CD1c-positive myeloid dendritic cell (primary cell): ENCODE results near the gene ZC3H8.

Experiments
- DNase-seq: peaks from one replicate; pipeline ENCODE4 v3.0.0-alpha.2; 2016; ENCODE audit errors: extremely low spot score

ZC3H8 gene

DNA sequence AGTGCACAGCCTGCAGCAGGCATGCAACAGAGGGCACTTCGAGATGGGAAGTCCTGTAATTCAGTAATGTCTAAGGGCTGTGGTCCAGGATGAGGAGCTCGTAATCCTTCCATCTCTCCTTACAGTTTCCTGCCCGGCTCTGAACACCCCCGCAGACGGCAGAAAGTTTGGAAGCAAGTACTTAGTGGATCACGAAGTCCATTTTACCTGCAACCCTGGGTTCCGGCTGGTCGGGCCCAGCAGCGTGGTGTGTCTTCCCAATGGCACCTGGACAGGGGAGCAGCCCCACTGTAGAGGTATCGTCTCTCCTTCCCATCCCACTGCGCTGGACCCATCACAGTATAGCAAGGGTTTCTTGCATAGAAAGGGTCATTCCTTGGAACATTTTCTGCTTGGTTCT, 90.0 kb downstream of the ZC3H8 start:
- DNase-seq = no peak

DNA sequence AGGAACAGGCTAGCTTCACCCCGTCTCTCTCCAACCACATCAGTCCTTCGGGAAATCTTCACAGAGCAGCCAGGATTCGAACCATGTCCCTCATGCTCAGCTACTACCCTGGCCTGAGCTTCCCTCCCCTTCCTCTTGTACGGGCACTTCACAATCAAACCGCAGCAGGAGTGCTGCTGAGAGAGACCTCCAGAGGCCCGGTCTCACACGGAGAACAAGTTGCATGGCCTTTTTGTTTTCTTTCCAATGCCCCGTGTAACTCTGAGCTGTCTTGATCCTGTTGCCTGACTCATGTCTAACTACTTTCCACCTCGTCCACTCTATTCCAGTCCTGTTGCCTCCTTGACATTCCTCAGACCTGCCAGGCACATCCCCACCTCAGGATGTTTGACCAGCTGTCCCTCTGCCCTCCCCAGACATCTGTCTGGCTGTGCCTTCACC, 91.3 kb downstream of the ZC3H8 start:
- DNase-seq = no peak

DNA sequence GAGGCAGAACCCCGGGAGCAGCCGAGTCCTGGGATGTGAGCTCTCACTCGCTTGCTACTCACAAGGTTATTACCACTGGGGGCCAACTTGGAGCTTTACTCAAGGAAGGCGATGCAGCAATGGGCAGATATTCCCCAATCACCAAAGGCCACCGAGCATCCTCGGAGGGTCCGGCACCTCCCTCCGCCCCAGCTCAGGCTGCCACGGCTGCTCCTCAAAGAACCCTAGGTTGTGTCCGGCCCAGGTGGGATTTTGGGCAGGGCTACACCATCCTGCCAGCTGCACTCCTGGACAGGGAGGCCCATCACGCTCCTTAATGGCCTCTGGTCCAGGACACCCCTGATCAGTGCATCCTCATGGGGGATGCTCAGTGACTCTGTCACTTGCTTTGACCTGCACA, 91.9 kb downstream of the ZC3H8 start:
- DNase-seq = no peak

DNA sequence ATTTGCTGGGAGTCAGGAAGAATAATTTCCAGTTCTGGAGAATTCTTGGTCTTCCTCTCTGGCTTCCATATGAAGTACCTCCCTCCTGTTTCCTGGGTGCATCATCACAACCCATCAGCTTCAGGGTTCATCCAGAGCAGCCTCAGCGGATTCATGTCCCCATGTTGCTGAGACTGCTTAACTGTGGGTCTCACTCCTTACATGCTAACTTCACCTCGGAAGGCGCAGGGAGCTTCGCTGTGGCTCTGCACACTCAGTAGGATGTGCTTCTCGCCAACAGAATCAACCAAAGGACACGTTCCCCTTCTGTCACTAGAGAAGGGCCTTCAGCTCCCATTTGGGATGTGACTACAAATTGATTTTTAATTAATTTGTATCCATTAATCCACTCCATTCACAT, 92.5 kb downstream of the ZC3H8 start:
- no peak for DNase-seq
